Effector memory CD8-positive, alpha-beta T cell (primary cell): Measurements from ENCODE around the gene SEMA3F.

Experiments used
- ATAC-seq: fragments of 150-1000 bp; cut with Tn5 transposase; replicated peaks from 2 replicates; pipeline ENCODE4 v1.10.0; 2021; ENCODE audit warnings: mild to moderate bottlenecking, moderate library complexity
- DNase-seq, 3 experiments: peaks; one replicate each; pipeline ENCODE4 v3.0.0; 2021
- H3K27ac Mint-ChIP-seq, 2 donors: one replicate each; pipeline ENCODE4 v1.8.0; 2022; ENCODE audit warnings: mild to moderate bottlenecking in 2 of 2, mixed read lengths in 2 of 2, moderate library complexity in 2 of 2
- H3K27me3 Mint-ChIP-seq, 2 donors: one replicate each; pipeline ENCODE4 v1.8.0; 2022; ENCODE audit warnings: mixed read lengths in 2 of 2
- H3K36me3 Mint-ChIP-seq: one replicate; pipeline ENCODE4 v1.8.0; 2022; ENCODE audit warnings: mild to moderate bottlenecking, moderate library complexity, mixed read lengths; ENCODE audit not compliant: insufficient read depth
- H3K4me1 Mint-ChIP-seq, 2 donors: one replicate each; pipeline ENCODE4 v1.8.0; 2022; ENCODE audit warnings: low read depth in 2 of 2, mixed read lengths in 2 of 2
- H3K4me3 Mint-ChIP-seq, 2 donors: one replicate each; pipeline ENCODE4 v1.8.0; 2022; ENCODE audit warnings: mild to moderate bottlenecking in 2 of 2, mixed read lengths in 2 of 2, moderate library complexity in 2 of 2
- H3K9me3 Mint-ChIP-seq, 2 donors: one replicate each; pipeline ENCODE4 v1.8.0; 2022; ENCODE audit warnings: mixed read lengths in 2 of 2

SEMA3F gene

GRCh38 chr3:50212502-50212901 is 57.4 kb downstream of the SEMA3F start:
- no peak overlapping the region for H3K4me3 Mint-ChIP-seq
- DNase-seq (no peak), ATAC-seq (no peak)
- no peak overlapping the region for H3K27ac Mint-ChIP-seq
- H3K36me3 Mint-ChIP-seq = no peaks in the 10 kb centered on the region
- H3K27me3 Mint-ChIP-seq = peaks cover 8 to 23% of the 10 kb centered on the region in 2 donors
- H3K4me1 Mint-ChIP-seq = no peaks in the 10 kb centered on the region
- no peaks in the 10 kb centered on the region for H3K9me3 Mint-ChIP-seq

- Mint-ChIP-seq H3K36me3 (no peaks in the 10 kb centered on the region), H3K27ac (no peak overlapping the region)
- no peak for ATAC-seq
Measured at GRCh38 chr3:50212971-50213370, 57.8 kb downstream of the SEMA3F start.

DNA sequence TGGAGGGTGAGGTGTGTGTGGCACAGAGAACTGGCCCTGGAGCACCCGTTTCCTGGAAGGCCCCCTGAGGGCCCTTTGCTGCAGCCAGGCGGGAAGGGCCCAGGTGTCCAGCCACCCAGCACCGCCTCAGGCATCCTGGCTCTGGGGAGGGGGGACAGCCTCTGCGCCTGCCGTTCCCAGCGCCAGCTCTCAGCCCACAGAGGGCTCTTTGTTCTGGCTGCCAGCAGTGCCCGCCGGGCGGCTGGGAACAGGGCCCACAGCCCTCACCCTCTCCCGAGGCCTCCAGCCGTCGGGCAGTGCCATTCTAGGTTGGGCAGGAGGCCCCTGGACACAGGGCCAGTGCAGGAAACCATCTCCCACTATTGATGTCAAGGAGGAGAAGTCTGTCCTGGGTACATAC is 58.2 kb downstream of the SEMA3F start:
- ATAC-seq (no peak), DNase-seq (no peak)
- H3K9me3 Mint-ChIP-seq = no peaks in the 10 kb centered on the region
- no peaks in the 10 kb centered on the region for H3K4me1 Mint-ChIP-seq
- H3K27me3 Mint-ChIP-seq = peaks cover 5 to 23% of the 10 kb centered on the region in 2 donors
- H3K27ac Mint-ChIP-seq = no peak overlapping the region
- H3K36me3 Mint-ChIP-seq = no peaks in the 10 kb centered on the region
- H3K4me3 Mint-ChIP-seq = no peak overlapping the region

More at GRCh38 chr3:50212971-50213370, 57.8 kb downstream of the SEMA3F start:
- H3K4me1 Mint-ChIP-seq = no peaks in the 10 kb centered on the region
- H3K4me3 Mint-ChIP-seq = no peak overlapping the region
- no peak for DNase-seq
- peaks cover 7 to 23% of the 10 kb centered on the region in 2 donors for H3K27me3 Mint-ChIP-seq
- H3K9me3 Mint-ChIP-seq = no peaks in the 10 kb centered on the region

DNA sequence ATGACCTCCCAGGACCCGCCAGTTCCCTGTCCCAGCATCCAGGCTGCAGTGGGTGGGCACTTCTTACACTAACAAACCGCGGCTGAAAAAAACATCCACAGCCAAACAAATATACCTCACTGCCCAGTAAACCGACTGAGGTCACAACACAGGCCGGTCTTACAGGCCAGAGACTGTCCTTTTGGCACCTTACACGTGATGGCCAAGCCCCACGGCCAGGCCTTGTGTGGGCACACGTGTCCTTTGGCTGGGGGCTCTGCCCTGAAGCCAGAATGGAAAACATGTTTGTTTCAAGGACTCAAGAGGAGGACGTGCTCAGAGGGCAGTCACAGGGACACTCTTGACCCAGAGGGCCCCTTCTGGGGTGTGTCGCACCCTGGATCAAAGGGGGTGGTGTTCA is 59.7 kb downstream of the SEMA3F start:
- Mint-ChIP-seq H3K27me3 (peaks cover 0 to 20% of the 10 kb centered on the region in 2 donors), H3K4me1 (no peaks in the 10 kb centered on the region), H3K4me3 (no peak overlapping the region), H3K27ac (no peak overlapping the region), H3K9me3 (no peaks in the 10 kb centered on the region), H3K36me3 (no peaks in the 10 kb centered on the region)
- DNase-seq = no peak
- ATAC-seq = no peak

DNA sequence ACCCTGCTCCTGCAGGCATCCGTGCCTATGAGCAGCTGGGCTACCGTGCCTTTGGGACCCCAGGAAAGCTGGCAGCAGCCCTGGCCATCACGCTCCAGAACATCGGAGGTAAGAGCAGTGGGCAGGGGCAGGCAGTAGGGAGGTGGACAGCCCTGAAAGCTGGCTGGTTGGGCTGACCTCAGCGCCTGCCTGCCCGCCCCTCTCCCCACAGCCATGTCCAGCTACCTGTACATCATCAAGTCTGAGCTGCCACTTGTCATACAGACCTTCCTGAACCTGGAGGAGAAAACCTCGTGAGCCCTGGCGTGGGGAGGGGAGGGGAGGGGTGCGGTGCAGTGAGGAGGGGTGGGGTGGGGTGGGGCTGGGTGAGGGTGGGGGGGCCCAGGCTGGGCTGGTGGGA is 60.4 kb downstream of the SEMA3F start:
- Mint-ChIP-seq H3K27ac (no peak overlapping the region), H3K4me1 (no peaks in the 10 kb centered on the region), H3K36me3 (no peaks in the 10 kb centered on the region), H3K27me3 (peaks cover 0 to 16% of the 10 kb centered on the region in 2 donors), H3K4me3 (no peak overlapping the region), H3K9me3 (no peaks in the 10 kb centered on the region)
- DNase-seq (no peak), ATAC-seq (no peak)

DNA sequence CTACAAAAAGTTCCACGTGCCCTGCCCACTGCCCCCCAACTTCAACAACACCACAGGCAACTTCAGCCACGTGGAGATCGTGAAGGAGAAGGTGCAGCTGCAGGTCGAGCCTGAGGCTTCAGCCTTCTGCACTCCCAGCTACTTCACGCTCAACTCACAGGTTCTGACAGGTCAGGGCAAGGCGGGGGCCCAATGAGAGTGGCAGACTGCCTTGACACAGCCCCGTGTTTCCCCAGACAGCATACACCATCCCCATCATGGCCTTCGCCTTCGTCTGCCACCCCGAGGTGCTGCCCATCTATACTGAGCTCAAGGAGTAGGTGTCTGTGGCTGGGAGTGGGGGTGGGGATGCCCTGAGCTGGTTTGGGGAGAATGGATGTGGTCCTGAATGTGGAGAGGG is 62.6 kb downstream of the SEMA3F start:
- Mint-ChIP-seq H3K27me3 (peaks cover 0 to 16% of the 10 kb centered on the region in 2 donors), H3K27ac (no peak overlapping the region), H3K4me1 (no peaks in the 10 kb centered on the region), H3K36me3 (no peaks in the 10 kb centered on the region), H3K4me3 (no peak overlapping the region), H3K9me3 (no peaks in the 10 kb centered on the region)
- ATAC-seq = no peak
- DNase-seq = no peak

GRCh38 chr3:50218448-50218847 is 63.3 kb downstream of the SEMA3F start:
- no peak for ATAC-seq
- DNase-seq = no peak
- no peak overlapping the region for H3K27ac Mint-ChIP-seq
- no peak overlapping the region for H3K4me3 Mint-ChIP-seq
- peaks cover 0 to 16% of the 10 kb centered on the region in 2 donors for H3K27me3 Mint-ChIP-seq
- no peaks in the 10 kb centered on the region for H3K9me3 Mint-ChIP-seq
- no peaks in the 10 kb centered on the region for H3K4me1 Mint-ChIP-seq
- H3K36me3 Mint-ChIP-seq = no peaks in the 10 kb centered on the region

DNA sequence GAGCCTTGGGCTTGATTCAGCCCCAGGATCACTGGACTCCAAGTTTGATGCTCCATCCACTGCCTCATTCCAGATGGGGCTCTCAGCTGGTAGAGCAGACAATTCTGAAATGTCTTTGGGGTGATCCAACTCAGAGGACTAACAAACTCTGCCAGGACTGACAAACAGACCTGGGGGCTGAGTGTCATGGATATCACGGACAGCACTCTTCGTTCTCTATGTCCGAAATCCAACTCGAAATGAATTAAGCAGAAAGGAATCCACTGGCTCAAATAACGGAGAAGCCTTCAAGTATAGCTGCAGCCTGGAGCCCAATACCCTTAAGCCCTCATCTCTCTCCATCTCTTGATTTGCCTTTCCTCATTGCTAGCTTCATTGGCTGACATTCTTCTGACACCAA is 64.2 kb downstream of the SEMA3F start:
- Mint-ChIP-seq H3K9me3 (no peaks in the 10 kb centered on the region), H3K27me3 (peaks cover 0 to 10% of the 10 kb centered on the region in 2 donors), H3K4me3 (no peak overlapping the region), H3K27ac (no peak overlapping the region), H3K36me3 (no peaks in the 10 kb centered on the region), H3K4me1 (no peaks in the 10 kb centered on the region)
- ATAC-seq = no peak
- no peak for DNase-seq

- Mint-ChIP-seq H3K27ac (no peak overlapping the region), H3K9me3 (no peaks in the 10 kb centered on the region), H3K4me3 (no peak overlapping the region), H3K4me1 (no peaks in the 10 kb centered on the region), H3K27me3 (peaks cover 0 to 6% of the 10 kb centered on the region in 2 donors), H3K36me3 (peaks cover under 1% of the 10 kb centered on the region)
- DNase-seq = no peak
- ATAC-seq = no peak
Measured at GRCh38 chr3:50220109-50220508, 65.0 kb downstream of the SEMA3F start.

DNA sequence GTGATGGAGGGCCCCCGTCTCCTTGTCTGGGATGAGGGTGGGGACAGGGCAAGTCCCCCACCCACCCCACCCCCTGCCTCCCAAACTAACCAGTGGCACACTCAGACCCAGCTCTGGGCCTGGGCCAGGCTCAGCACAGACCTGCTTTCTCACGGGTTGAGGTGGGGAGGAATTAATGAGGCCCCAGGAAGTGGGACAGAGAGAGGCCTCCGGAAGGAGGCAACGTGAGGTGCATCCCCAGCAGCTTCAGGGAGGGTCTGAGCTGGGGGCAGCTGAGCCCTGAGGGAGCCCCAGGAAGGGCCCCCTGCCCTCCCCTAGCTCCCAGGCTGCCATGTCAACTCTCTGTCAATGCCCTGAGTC is 65.9 kb downstream of the SEMA3F start:
- no peak overlapping the region for H3K27ac Mint-ChIP-seq
- H3K36me3 Mint-ChIP-seq = peaks cover 3% of the 10 kb centered on the region
- no peaks in the 10 kb centered on the region for H3K9me3 Mint-ChIP-seq
- no peaks in the 10 kb centered on the region for H3K27me3 Mint-ChIP-seq
- no peak overlapping the region for H3K4me3 Mint-ChIP-seq
- H3K4me1 Mint-ChIP-seq = peaks cover 2 to 5% of the 10 kb centered on the region in 2 donors
- DNase-seq (no peak), ATAC-seq (no peak)

GRCh38 chr3:50221411-50222168 is 66.5 kb downstream of the SEMA3F start:
- Mint-ChIP-seq H3K4me1 (peaks cover 5 to 8% of the 10 kb centered on the region in 2 donors), H3K27me3 (no peaks in the 10 kb centered on the region), H3K9me3 (no peaks in the 10 kb centered on the region), H3K36me3 (peaks cover 5% of the 10 kb centered on the region), H3K27ac (no peak overlapping the region), H3K4me3 (no peak overlapping the region)
- DNase-seq = no peak
- no peak for ATAC-seq

DNA sequence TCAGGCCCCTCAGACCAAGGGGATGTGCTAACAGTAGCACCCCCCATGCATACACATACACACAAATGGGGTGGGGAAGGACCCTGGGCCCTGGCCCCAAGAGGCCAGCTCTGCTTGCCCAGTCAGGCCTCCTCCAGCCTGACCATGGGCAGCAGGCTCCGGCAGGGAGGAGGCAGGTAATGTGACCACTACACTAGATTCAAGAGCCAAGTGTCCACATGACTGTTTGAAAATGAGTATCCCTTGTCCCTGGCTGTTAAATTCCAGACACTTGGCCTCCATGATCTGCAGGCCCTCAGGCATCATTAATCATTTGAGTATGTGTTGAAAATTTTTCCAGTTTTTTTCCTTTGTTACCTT is 67.0 kb downstream of the SEMA3F start:
- Mint-ChIP-seq H3K9me3 (no peaks in the 10 kb centered on the region), H3K27me3 (no peaks in the 10 kb centered on the region)

GRCh38 chr3:50224639-50225038 is 69.5 kb downstream of the SEMA3F start:
- Mint-ChIP-seq H3K4me3 (no peak overlapping the region), H3K9me3 (no peaks in the 10 kb centered on the region), H3K27me3 (no peaks in the 10 kb centered on the region), H3K27ac (no peak overlapping the region), H3K36me3 (peaks cover 12% of the 10 kb centered on the region), H3K4me1 (peaks cover 18 to 23% of the 10 kb centered on the region in 2 donors)
- ATAC-seq = no peak
- DNase-seq = no peak

More for the DNA sequence above, 67.0 kb downstream of the SEMA3F start:
- ATAC-seq (no peak), DNase-seq (no peak)
- Mint-ChIP-seq H3K4me1 (peaks cover 9 to 13% of the 10 kb centered on the region in 2 donors), H3K27ac (no peak overlapping the region), H3K4me3 (no peak overlapping the region), H3K36me3 (peaks cover 8% of the 10 kb centered on the region)

- H3K4me3 Mint-ChIP-seq = peak overlapping the region; percentile 88 to 98
- peaks cover 12% of the 10 kb centered on the region for H3K36me3 Mint-ChIP-seq
- ATAC-seq = peak; percentile 33
- H3K27me3 Mint-ChIP-seq = no peaks in the 10 kb centered on the region
- H3K9me3 Mint-ChIP-seq = no peaks in the 10 kb centered on the region
- peaks cover 18 to 23% of the 10 kb centered on the region in 2 donors for H3K4me1 Mint-ChIP-seq
- H3K27ac Mint-ChIP-seq = peak overlapping the region; percentile 85 to 91
- peak in 1 of 3 experiments; percentile 35 for DNase-seq
Measured at GRCh38 chr3:50226888-50227389, 71.8 kb downstream of the SEMA3F start.
